ENCODE results near the gene UTP20.
A peak's percentile ranks its signal among the peaks of the same experiment; 100 is the strongest.

The UTP20 gene

DNA sequence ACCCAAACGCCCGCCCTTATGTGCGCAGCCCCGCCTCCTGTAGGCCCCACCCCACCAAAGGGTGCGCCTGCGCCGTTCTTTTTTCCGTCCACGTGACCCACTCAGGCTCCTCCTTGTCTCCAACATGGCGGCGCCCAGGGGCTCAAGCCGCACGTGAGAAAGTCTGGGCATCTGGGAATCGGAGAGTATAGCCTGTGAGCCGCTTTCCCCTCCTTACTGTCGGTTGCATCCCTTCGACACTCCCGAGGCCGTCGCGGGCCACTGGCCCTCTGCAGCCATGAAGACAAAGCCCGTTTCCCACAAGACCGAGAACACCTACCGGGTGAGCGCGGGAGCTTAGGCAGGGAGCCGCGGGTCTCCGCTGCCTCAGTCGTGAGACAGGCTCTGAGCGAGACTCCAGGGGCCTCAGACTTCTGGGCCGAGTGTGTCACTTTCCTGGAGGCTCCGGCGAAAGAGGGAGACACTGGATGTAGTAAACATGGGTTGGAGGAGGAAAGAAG is at the start of gene UTP20:
UTP20 (plus strand) TSS at position 100 of the 500 bp plus-strand sequence; CDS start at position 278, 178 bp downstream.
- DNase-seq = peak; percentile 95

DNA sequence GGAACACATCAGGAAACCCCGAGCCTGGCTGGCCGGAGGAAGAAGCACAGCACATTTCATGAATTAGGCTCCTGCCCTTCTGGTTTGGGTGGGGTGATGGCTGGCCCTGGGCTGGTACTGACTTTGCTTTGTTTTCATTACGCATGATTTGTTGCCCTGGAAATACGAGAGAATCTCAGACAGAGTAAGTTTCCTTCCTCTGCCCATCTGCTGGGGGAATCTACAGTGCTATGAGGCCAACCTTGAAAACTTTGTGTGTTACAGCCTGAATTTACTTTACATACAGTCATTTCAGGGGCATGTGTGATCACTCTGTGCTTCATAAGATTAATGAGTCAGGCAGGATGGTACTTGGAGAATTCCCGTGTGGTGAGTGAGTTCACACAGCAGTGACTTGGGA is 49.4 kb upstream of the UTP20 start:
- no peak for DNase-seq

GRCh38 chr12:101231636-101232035 is 48.3 kb upstream of the UTP20 start:
- DNase-seq = no peak

DNA sequence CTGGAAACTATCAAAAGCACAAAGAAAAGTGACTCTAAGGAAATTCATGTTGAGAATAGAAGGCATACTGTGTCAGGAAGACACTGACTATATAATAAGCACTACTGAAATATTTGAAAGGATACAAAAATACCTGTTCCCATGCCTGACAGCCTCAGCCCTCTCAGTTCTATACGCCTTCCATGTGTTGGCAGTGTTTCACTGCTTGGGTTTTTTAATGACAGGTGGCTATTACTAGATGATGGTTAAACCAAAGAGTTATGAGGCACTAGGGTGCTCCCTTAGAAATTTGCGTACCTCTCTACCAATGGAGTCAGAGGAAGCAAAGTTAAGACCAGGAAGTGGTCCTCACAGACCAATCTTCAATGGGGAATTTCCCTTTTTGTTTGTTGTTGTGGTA is 44.2 kb upstream of the UTP20 start:
- DNase-seq = no peak

DNA sequence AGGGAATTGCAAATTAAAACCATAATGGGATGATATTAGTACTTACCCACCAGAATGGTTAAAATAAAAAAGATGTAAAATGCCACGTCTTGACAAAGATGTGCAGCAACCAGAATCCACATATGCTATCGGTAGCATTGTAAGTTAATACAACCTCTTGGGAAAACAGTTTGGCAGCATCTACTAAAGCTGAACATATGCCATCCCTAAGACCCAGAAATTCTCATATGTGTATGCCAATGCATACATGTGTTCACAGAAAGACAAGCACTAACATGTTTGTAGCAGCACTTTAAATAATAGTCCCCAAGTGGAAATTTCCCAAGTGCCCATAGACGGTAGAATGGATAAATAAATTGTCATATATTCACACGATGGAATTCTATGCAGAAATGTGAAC is 41.6 kb upstream of the UTP20 start:
- no peak for DNase-seq

GRCh38 chr12:101238800-101239329 is 41.0 kb upstream of the UTP20 start:
- DNase-seq = no peak

- no peak for DNase-seq
Measured at GRCh38 chr12:101243074-101243473, 36.8 kb upstream of the UTP20 start.

DNA sequence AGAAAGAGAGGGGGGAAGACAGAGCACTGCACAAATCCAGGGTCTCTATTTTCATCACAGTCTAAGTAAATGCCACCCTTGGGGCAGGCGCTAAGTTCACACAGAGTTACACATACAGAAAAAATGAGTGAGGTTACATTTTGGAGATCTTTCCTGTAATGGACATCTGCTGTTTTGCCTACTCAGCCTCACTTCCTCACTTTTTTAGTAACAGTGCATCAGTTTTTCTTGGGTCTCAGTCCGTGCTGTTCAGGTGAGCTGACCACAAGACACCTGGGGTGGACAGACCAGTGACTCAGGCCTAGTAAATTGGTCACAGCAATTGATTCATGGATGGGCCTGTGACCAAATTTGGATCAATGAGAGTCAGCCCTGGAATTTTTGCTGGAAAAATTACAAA is 36.3 kb upstream of the UTP20 start:
- no peak for DNase-seq

DNA sequence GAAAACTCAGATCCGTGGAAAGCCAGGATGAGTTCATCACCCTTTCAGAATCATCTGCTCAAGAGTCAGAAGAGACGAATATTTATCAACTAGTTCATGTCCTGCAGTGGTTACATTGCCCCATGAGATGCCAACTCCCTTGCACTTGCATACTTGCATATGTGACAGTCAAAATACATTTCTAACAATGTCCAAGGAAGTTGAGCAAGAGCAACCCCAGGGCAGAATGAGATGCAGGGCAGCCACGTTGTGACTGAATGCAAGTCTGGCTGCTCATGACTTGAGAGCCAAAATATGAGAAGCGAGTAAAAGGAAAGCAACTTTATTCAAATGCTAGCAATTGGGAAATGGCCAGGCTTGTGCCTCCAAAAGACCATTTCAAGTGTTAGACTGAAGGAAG is 23.6 kb upstream of the UTP20 start:
- DNase-seq = no peak

DNA sequence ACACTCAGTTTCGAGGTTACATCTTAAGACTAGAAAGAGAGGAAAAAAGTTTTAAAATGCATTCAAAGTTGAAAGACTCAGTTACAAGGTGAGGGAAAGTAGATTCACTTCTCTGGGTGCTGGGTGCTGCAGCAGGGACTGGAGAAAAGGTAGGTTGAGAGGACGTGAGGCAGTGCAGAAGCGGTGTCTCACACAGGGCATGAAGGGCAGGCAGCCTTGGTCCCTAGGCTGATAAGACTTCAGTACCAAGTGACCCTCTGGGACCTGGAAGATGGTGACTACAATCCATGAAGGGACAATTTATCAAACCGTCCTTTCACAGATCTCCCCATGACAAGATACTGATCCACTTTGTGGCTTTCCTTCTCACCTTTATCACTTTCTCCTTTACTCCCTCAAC is 22.5 kb upstream of the UTP20 start:
- no peak for DNase-seq

- DNase-seq = no peak
Measured at GRCh38 chr12:101267111-101267510, 12.8 kb upstream of the UTP20 start.

DNA sequence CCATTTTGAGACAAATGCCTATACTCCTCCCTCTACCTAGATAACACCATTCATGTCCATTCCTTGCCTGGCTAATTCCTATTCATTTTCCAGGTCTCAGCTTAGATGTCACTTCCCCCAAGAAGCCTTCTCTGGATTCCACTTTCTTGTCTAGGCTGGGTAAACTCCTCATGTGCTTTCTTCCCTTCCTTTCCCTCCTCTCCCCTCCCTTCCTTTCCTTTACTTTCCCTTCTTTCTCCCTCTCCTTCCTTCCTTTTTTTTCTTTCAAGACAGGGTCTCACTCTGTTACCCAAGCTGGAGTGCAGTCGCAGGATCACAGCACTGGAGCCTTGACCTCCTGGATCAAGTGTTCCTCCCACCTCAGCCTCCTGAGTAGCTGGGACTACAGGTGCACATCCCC is 3.5 kb upstream of the UTP20 start:
- DNase-seq = no peak

GRCh38 chr12:101277443-101277842 is 2.5 kb upstream of the UTP20 start:
- no peak for DNase-seq

GRCh38 chr12:101287357-101287756 is 7.5 kb downstream of the UTP20 start:
- no peak for DNase-seq

GRCh38 chr12:101297661-101298060 is 17.8 kb downstream of the UTP20 start:
- no peak for DNase-seq

DNA sequence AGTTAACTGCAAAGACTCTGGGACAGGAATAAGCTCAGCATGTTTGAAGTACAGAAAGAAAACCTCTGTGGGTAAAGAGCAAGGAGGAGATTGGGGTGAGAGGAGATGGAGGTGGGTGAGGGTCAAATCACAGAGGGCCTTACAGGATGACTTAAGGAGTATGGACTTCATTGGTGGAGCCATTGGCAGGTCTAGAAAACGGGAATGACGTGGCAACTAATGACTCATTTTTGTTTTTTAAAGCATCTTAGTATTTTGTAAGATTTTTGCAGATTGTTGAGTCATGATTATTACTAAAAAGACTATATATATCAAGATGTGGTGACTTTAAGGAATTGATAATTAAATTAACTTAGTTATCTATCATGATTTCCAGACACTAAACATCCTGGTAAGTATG is 18.5 kb downstream of the UTP20 start:
- DNase-seq = no peak

DNA sequence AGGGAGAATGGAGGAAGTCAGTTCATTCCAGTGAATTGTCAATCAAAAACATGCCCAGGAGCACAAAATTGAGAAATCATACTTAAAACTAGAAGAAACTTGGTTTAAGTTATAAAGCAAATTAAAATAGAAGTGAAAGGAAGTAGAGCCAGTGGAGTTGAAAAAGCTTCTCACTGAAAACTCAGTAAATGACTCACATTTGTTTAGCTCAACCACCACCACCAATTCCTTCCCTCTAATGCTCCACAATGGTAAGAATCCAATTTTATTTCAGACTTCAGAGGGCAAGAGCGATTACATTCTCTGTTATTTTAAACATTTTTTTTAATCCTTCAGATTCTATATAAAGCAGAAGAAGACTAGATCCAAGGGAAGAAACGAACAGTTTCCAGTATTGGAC is 19.4 kb downstream of the UTP20 start:
- no peak for DNase-seq

DNA sequence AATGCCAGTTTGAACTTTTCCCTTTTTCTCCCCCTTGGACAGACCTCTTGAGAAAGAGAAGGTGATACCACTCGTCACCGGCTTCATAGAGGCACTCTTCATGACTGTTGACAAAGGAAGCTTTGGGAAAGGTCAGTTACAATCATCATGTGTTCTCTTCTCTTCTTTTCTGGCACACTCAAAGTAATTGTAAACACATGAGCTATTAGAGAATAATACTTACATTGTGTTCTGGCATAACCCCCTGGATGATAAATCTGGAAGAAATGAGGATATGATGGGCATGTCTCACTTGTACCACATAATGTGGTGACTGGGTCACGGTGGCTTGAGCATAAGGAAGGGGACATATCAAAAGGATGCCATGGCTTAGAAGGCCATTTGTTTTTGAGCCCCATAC is 20.0 kb downstream of the UTP20 start:
- DNase-seq = no peak

DNA sequence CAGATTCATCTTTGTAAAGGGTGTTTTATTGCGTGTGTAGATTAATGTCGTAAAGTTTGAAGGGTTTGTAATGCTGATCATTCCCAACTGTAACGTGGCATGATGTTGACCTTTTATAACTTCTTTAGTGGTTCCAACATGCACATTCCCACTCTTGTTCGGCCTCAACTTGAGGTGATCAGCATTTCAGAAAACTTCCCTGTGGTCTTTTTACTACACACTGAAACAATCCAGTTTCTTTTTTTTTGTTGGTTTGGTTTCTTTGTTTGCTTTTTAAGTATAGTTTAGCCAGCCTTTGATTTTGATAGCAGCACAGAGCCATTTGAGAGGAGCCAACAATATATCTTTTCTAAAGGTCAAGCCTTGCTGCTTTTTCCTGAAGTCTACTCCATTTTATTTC is 22.8 kb downstream of the UTP20 start:
- DNase-seq = no peak

DNA sequence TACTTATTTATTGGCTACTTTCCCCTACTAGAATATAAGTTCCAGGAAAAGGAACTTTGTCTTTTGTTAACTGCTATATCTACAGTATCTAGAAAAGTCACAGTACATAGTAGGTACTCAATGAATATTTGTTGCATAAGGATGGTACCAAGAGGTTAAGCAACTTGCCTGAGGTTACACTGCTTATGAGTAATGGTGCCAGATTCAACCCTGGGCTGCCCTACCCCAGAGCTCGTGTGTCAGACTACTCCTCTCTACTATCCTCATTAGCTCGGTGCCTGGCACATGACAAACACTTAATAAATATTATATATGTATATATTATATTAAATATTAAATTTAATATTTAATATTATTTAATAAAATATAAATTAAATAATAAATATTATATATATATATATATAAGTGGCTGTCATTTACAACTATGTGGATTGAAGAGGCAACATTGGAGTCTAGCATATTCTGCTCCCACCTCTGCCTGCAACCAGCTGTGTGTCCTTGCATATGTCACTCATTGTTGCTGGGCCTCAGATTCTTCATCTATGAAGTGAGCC is 25.4 kb downstream of the UTP20 start:
- DNase-seq = no peak

DNA sequence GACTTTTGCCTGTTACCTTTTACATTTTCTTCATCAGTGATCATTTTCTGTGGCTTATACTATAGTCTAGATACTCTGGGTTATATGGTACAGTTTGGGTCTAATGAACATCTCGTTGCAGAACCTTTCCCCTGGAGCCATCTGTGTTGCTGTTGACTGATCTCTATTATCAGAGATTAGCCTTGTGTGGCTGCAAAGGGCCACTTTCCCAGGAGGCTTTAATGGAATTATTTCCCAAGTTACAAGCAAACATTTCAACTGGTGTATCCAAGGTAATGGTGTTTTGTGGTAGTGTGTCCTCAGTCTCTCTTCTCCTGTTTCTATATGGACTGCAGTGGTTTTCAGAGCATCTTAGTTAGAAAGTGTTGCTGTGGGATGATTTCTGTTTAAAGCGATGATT is 25.9 kb downstream of the UTP20 start:
- DNase-seq = no peak

- DNase-seq = no peak
Measured at GRCh38 chr12:101322480-101322879, 42.6 kb downstream of the UTP20 start.

DNA sequence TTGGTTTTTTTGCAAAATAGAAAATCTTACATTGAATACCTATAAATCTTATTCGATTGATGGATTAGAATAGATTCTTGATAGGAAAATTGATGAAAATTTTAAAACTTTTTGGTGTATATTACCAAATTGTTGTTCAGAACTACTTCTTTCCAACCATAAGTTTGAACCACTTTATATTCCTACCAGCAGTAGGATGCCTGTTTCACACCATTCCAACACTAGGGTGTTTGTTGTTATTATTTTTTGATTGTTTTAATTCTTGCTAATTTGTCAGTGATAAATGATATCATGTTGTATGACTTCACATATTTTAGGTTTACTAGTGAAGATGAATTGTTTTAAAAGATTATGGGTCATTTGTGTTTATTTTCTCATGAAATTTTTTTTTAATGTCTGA is 43.4 kb downstream of the UTP20 start:
- no peak for DNase-seq

DNA sequence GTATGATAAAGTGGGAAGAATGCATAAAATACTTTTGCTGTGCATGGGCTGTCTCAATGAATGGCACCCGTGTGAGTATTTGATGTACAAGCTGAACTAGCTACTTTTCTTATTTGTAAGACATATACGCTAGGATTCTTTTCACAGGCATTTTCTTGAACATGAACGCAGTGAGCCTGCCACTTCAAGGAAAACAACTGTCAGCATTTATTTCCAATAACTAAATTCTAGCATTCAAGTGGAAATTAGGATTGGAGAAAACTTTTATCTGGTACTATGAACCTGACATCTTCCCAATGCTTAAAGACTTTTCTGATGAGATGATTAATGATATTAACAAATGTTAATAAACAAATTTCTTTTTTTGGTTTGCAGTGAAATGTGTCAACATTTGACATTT is 45.7 kb downstream of the UTP20 start:
- DNase-seq = no peak

DNA sequence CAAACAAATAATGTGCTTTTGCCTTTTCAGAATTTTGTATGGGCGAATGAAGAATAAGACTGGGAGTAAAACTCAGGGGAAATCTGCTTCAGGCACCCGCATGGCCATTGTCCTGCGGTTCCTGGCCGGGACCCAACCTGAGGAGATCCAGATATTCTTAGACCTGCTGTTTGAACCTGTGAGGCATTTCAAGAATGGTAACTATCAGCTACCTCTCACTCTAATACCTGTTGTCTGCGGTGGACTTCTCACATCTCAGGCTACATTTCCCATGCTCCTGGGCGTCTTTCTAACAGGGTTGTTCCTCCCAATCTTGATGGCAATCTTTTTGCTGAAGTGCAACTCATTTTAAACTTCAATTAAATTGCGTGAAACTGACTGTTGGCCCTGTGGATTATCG is 47.1 kb downstream of the UTP20 start:
- no peak for DNase-seq

All from activated CD4-positive, alpha-beta T cell treated with anti-CD3 and anti-CD28 coated beads, Interleukin-2, amount 50 U/mL, for 16 hours (primary cell).